GM21723 (cell line): Measurements from ENCODE around the gene TMEM168.
A peak's percentile ranks its signal among the peaks of the same experiment; 100 is the strongest.
"Not testable (repeated sequence)": the region's sequence is repeated elsewhere in the genome, so short reads cannot be mapped to it uniquely, and the experiment has no call there.

Experiments used
- ATAC-seq: cut with Tn5 transposase; IDR thresholded peaks from one replicate; pipeline ENCODE4 v1.9.1; 2021; ENCODE audit warnings: mild to moderate bottlenecking, moderate library complexity; ENCODE audit not compliant: unreplicated experiment

Gene TMEM168

DNA sequence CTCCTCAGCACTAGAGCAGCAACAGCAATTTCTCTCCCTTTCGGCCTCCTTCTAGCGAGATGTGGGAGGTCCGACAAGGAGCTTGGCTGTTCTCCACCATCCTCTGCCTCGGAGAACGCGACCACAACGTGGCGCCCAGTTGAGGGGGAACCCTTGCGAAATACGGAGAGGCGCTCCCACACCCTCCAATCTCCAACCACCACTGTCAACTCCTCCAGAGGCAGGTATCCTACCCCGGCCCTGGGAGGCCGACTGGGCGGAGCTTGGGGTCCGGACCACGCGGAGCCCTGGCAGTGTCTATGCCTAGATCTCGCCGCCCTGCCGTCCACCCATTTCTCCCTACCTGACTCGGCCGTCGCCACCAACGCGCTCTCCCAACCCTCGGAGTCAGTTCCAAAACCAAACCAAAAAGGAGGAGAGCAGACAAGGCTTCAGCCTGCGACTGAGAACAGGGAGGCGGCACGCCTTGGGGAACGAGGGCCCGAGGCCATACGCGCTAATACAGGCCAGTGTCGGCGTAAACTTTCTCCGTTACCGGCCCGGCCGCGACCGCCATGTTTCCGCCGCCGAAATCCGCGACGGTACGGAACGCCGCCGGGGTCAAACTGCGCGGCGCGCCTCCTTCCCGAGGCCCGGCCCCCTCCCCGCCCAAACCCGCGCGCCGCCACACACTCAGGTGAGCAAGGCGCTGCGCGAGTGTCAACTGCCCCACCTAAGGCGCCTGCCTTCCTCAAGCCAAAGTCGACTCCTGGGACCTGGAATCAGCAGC, at the start of gene TMEM168:
TMEM168 (minus strand) TSS at position 577 of the 769 bp plus-strand sequence. CDS start 5,568 bp downstream, outside the sequence.
- peak; percentile 80 for ATAC-seq

DNA sequence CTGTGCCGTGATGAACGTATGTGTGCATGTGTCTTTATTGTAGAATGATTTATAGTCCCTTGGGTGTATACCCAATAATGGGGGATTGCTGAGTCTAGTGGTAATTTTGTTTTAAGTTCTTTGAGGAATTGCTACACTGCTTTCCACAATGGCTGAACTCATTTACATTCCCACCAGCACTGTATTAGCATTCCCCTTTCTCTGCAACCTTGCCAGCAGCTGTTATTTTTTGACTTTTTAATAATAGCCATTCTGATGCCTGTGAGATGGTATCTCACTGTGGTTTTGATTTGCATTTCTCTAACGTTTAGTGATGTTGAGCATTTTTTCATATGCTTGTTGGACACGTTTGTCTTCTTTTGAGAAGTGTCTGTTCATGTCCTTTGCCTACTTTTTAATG, 45.7 kb upstream of the TMEM168 start:
- not testable (repeated sequence) for ATAC-seq

DNA sequence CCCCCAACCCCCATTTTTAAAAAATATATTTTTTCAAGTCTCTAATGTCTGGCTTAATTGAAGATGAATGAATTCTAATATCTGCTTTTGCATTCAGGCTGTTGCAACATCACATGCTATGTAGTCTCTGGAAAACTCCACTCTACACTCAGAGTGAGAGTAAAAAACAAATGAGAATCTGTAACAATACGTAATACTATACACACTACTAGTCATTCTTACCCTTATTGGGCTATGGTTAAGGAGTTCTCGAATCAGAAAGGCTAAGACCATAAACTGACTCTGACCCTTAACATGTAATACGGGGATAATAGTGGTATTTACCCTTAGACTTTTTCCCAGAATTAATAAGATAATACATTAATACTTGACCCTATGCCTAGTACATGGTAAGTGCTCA, 42.9 kb upstream of the TMEM168 start:
- ATAC-seq, result no peak

GRCh38 chr7:112830769-112831168, 40.6 kb upstream of the TMEM168 start:
- ATAC-seq, result no peak

GRCh38 chr7:112828696-112829095, 38.5 kb upstream of the TMEM168 start:
- no peak for ATAC-seq

DNA sequence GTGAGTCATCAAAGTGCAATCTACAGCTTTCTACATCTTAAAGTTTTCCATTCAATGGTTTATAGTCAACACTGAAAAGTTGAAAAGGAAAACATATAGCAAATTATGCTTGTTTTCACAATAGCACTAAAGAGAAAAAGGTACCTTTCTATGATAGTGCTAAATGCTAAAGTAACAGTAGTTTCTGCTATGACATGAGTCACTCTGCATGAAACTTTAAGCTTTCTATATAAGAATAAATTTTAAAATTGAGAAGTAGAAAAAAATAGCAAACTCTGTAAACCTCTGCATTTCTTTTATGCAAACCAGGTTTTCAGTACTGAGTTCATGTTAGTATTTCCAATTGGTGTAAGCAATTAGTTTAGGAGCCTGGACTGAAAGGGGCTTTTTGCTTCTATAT, 31.2 kb upstream of the TMEM168 start:
- ATAC-seq, result no peak

GRCh38 chr7:112819536-112819935, 29.3 kb upstream of the TMEM168 start:
- ATAC-seq, result no peak

- ATAC-seq, result no peak
Measured at GRCh38 chr7:112806156-112806555, 16.0 kb upstream of the TMEM168 start.

DNA sequence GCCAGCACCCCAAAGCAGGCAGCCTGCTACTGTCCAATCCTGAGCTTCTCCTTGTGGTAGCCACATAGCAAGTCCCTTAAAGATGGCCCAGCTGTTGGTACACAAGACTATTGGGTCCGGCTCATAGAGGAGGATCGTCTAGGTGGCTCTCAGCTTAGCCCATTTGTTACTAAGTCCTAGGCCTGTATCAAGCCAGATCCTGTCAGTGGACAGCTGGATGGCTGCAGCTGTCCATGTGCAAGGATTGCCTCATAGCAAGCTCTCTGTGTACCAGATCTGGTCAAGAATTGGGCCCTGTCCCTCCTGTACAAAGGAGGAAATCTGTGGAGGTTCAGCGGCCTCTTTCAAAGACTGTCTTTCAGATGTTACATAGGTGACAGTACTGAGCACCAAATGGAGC, 12.2 kb upstream of the TMEM168 start:
- no peak for ATAC-seq

DNA sequence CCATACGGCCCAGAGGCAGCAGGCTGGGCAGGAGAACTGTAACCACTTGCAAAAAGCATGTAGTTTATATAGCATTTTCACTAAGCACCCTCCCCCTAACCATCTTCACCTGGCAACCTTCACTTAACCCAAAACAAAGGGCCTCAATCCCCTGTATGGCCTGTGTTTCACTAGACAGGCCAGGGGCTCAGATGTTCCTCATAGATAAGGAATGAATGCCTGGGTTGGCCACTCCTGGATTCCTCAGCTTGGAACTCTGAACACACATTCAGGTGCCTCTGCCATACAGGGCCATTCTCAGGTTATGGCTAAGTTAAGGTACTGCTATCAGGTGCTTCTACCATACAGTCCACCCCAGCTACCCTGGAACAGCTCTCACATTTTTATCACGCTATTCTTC, 10.3 kb upstream of the TMEM168 start:
- ATAC-seq, result no peak

GRCh38 chr7:112799448-112800120, 9.4 kb upstream of the TMEM168 start:
- ATAC-seq, result no peak

DNA sequence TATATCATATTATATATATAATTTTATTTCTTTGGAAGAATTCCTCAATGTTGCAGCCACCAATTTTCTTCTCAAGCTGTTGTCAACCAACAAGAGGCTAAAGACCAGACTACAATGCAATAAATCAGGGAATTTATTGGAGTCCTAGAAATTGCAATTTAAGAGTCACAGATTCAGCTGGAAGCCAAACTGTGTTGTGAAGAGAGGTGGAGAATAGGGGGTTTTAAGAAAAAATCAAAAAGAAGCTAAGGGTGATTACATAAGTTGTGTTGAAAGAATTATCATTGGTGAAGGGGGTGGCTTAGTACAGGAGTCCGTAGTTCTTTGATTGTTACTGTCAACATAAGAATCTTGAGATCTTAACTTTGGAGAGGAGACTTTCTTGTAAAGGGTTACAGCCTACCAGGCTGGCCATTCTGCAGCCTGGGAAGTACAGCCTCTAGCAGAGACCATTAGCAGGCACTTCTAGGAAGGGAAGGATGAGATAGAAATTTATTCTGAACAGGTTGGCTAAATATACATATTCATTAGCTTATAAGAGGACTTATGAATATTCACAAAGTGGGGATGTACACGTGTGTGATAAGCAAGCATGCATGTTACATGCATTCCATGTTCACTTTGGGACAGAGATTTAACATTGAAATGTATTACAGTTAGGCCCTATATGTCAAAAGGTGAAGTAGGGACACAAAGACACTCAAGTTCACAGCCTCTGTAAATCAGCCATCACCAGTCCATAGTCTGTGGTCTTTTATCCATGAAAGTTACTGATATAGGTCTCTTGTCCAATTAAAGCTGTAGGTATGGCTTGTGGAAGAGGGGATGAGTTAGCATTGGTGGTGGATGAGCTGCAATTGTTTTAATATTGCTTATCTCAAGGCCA, 8.3 kb upstream of the TMEM168 start:
- ATAC-seq, result no peak

- not testable (repeated sequence) for ATAC-seq
Measured at GRCh38 chr7:112796552-112796951, 6.4 kb upstream of the TMEM168 start.

DNA sequence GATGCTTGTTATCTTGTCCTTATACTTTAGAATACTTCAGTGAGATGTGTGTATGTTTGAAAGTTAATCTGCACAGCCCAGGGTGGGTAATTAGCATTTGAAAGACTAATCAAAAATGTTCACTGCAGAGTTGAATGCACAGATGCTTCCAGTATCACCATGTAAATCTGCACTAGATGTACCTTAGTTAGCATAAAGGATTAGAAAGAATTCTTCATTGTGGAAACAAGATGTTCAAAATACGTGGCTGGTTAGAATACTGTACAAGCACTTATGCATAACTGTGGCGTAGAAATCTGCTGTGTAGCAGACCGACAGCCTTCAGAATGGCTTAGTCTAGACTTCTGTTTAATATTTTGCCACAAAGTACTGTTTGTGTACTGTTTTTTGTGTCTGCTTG, 2.2 kb upstream of the TMEM168 start:
- no peak for ATAC-seq

DNA sequence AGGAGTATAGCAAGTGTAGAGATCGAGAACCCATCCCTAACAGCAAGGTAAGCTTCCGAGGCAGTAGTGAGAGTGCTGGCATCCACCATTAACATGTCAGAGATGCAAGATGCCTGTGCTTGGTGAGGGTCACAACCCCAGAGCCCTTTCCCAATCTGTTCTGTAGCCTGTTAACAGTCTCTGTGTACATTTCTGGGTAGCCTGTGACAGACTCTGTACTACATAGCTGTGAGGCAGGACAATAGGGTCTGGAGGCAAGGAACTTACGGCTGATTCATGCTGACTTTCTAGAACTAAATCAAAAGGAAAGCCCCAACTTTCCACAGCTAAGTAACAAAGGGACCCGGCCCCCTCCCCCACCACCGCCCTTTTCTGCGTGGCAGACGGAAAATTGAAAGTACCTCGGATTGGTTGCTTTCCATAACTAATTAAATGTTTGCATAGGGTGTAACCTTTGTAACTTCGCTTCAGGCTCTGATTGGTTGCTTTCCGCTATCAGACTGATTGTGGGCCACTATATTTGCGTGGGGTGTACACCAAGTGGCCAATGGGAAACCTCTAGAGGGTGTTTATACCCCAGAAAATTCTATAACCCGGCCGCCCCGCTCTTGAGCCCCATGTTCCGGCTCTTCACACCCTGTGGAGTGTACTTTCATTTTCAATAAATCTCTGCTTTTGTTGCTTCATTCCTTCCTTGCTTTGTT, 1.4 kb upstream of the TMEM168 start:
- ATAC-seq, result no peak

- ATAC-seq, result peak; percentile 75
Measured at GRCh38 chr7:112790586-112791003, 402 bp upstream of the TMEM168 start.

DNA sequence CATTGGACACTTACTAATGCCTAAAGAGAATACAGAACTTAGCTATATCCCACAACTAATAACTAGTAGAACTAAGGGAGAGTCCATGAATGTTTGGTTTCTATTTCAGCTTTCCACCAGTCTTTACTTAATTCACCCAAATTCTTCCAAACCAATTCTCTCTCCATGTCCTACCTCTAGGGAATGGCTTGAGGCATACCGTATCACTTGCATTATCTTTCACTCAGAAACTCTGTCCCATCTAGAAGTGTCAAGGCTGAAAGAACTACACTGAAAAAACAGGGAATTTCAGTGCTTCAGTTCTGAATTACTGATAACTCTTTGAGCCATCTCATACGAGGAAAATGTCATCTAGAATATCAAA, 758 bp downstream of the TMEM168 start:
- peak; percentile 0 for ATAC-seq

- no peak for ATAC-seq
Measured at GRCh38 chr7:112788778-112789343, 1.3 kb downstream of the TMEM168 start.

- ATAC-seq, result no peak
Measured at GRCh38 chr7:112784603-112785002, 5.6 kb downstream of the TMEM168 start.

DNA sequence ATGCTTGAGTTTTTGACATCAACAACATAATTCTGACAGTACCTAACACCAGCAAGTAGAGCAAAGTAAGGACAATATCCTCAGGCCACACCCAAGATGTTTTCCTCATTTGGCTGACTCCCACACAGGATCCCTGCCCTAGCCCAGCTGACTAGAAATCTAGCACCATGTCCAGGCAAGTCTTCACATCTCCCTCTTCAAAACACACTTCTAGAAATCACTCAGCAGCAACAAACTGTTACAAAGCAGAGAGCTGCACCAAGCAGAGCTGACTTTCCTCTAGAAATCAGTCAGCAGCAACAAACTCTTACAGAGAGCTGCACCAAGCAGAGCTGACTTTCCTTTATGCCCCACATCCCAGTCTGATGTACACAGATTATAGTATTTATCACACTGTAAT, 7.7 kb downstream of the TMEM168 start:
- peak; percentile 97 for ATAC-seq

DNA sequence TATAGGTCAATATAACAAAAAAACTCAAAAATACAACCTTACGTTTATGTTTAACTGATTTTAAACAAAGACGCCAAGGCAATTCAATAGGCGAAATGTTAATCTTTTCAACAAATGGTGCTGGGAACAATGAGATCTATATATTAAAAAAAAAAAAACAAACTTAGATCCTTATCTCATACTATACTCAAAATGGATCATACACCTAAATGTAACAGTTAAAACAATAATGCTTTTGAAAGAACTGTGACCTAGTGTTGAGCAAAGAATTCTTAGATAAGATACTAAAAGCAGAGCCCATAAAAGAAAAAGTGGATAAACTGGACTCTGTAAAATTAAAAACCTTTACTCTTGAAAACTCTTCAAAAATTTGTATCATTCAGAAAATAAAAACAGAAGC, 8.6 kb downstream of the TMEM168 start:
- no peak for ATAC-seq
